ENCODE results near the gene NSD1. TPM values are rescaled to one million over a fixed set of nuclear protein-coding genes. Genes with fewer than 3 reads are reported as not detected.

Gene NSD1
- polyA plus RNA-seq, 1 donor from 2014 or later: 12.8 TPM

DNA sequence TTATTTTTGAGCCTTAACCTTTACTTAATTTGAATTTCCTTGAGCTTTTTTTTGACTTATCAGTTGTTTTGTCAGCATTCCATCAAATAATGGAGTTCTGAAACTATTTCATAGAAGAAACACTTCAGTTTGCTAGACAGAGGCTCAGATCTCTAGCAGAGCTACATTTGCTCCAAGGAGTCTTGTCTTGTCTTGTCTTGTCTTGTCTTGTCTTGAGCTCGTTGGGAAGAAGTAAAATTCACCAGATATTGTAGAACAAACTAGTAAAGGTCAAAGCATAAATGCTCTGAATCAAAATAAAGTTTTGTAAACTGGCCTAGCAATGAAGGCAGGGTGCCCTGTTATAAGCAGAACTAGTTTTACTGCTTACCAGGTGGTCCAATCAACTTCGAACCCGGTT lies 136.4 kb downstream of the NSD1 start:
- no peaks in the 10 kb centered on the region for H3F3A ChIP-seq (ENCODE audit: insufficient read depth, low read length, poor library complexity, severe bottlenecking)
- no peaks in the 10 kb centered on the region for H3K9me3 ChIP-seq (ENCODE audit: low read length)
- H3K27ac ChIP-seq (ENCODE audit: low read length): no peak overlapping the region
- no peaks in the 10 kb centered on the region for H3K27me3 ChIP-seq (ENCODE audit: insufficient read depth, low read depth, low read length)
- H3K9me2 ChIP-seq (ENCODE audit: insufficient read depth, low read length): no peaks in the 10 kb centered on the region
- no peaks in the 10 kb centered on the region for H3K36me3 ChIP-seq (ENCODE audit: insufficient read depth, low read length)
- no peaks in the 10 kb centered on the region for H3K79me2 ChIP-seq (replicated peaks; ENCODE audit: insufficient read depth, low read length)
- no peaks in the 10 kb centered on the region for H4K20me1 ChIP-seq (ENCODE audit: insufficient read depth)
- H2AFZ ChIP-seq (ENCODE audit: low read depth, low read length): no peak overlapping the region
- H3K9ac ChIP-seq (ENCODE audit: low read length): no peak overlapping the region
- TF ChIP-seq EP300 (conservative IDR thresholded peaks at IDR 0.05; ENCODE audit: poor library complexity, severe bottlenecking): no peak
- no peak for TF ChIP-seq TAF1 (IDR thresholded peaks at IDR 0.05; ENCODE audit: low read depth)
- no peak for TF ChIP-seq RAD21 (conservative IDR thresholded peaks at IDR 0.05)
- no peak for TF ChIP-seq POLR2AphosphoS5 (IDR thresholded peaks at IDR 0.05)
- no peak for TF ChIP-seq SMC3 (conservative IDR thresholded peaks at IDR 0.05; ENCODE audit: poor library complexity)
- TF ChIP-seq EZH2 (IDR thresholded peaks at IDR 0.05; ENCODE audit: borderline replicate concordance, insufficient read depth, low read length, poor library complexity, severe bottlenecking): no peak
- TF ChIP-seq, protein P1, sequence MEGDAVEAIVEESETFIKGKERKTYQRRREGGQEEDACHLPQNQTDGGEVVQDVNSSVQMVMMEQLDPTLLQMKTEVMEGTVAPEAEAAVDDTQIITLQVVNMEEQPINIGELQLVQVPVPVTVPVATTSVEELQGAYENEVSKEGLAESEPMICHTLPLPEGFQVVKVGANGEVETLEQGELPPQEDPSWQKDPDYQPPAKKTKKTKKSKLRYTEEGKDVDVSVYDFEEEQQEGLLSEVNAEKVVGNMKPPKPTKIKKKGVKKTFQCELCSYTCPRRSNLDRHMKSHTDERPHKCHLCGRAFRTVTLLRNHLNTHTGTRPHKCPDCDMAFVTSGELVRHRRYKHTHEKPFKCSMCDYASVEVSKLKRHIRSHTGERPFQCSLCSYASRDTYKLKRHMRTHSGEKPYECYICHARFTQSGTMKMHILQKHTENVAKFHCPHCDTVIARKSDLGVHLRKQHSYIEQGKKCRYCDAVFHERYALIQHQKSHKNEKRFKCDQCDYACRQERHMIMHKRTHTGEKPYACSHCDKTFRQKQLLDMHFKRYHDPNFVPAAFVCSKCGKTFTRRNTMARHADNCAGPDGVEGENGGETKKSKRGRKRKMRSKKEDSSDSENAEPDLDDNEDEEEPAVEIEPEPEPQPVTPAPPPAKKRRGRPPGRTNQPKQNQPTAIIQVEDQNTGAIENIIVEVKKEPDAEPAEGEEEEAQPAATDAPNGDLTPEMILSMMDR (IDR thresholded peaks at IDR 0.05; ENCODE audit: poor library complexity, severe bottlenecking): no peak
- TF ChIP-seq, protein P2, sequence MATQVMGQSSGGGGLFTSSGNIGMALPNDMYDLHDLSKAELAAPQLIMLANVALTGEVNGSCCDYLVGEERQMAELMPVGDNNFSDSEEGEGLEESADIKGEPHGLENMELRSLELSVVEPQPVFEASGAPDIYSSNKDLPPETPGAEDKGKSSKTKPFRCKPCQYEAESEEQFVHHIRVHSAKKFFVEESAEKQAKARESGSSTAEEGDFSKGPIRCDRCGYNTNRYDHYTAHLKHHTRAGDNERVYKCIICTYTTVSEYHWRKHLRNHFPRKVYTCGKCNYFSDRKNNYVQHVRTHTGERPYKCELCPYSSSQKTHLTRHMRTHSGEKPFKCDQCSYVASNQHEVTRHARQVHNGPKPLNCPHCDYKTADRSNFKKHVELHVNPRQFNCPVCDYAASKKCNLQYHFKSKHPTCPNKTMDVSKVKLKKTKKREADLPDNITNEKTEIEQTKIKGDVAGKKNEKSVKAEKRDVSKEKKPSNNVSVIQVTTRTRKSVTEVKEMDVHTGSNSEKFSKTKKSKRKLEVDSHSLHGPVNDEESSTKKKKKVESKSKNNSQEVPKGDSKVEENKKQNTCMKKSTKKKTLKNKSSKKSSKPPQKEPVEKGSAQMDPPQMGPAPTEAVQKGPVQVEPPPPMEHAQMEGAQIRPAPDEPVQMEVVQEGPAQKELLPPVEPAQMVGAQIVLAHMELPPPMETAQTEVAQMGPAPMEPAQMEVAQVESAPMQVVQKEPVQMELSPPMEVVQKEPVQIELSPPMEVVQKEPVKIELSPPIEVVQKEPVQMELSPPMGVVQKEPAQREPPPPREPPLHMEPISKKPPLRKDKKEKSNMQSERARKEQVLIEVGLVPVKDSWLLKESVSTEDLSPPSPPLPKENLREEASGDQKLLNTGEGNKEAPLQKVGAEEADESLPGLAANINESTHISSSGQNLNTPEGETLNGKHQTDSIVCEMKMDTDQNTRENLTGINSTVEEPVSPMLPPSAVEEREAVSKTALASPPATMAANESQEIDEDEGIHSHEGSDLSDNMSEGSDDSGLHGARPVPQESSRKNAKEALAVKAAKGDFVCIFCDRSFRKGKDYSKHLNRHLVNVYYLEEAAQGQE (IDR thresholded peaks at IDR 0.05; ENCODE audit: borderline replicate concordance): no peak
- no peak for TF ChIP-seq MXI1 (conservative IDR thresholded peaks at IDR 0.05; ENCODE audit: poor library complexity, severe bottlenecking)
- H3K4me2 ChIP-seq (ENCODE audit: low read length): no peak overlapping the region
- H3K4me3 ChIP-seq (ENCODE audit: low read length): no peak overlapping the region

DNA sequence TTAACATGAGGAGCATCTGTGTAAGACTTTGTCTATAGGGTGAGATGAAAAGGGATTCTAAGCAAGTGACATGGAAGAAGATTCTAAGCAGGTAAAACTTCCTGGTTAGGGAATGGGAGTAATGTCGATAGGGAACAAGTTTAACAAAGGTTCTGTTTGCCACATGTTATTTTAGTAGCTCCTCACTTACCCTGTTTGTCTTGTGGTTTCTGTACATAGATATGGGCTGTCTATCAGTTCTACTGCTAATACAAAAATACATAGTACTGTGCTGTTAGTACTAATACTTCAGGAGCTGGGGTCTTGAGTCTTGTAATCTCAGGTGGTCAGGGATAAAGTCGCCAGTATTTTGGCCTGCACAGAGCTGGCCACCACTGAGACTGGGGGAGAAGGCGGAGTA lies 137.1 kb downstream of the NSD1 start:
- Histone ChIP-seq H3K36me3 (ENCODE audit: insufficient read depth, low read length) (no peaks in the 10 kb centered on the region), H3K4me3 (ENCODE audit: low read length) (no peak overlapping the region)

More for the DNA sequence above, 137.1 kb downstream of the NSD1 start:
- no peak for TF ChIP-seq EP300 (conservative IDR thresholded peaks at IDR 0.05; ENCODE audit: poor library complexity, severe bottlenecking)
- no peak for TF ChIP-seq RAD21 (conservative IDR thresholded peaks at IDR 0.05)
- no peak for TF ChIP-seq MXI1 (conservative IDR thresholded peaks at IDR 0.05; ENCODE audit: poor library complexity, severe bottlenecking)
- no peaks in the 10 kb centered on the region for H3K9me2 ChIP-seq (ENCODE audit: insufficient read depth, low read length)
- H3K4me2 ChIP-seq (ENCODE audit: low read length): no peak overlapping the region
- no peaks in the 10 kb centered on the region for H3F3A ChIP-seq (ENCODE audit: insufficient read depth, low read length, poor library complexity, severe bottlenecking)
- no peak overlapping the region for H3K9ac ChIP-seq (ENCODE audit: low read length)
- no peak overlapping the region for H2AFZ ChIP-seq (ENCODE audit: low read depth, low read length)
- H3K9me3 ChIP-seq (ENCODE audit: low read length): no peaks in the 10 kb centered on the region
- H3K27ac ChIP-seq (ENCODE audit: low read length): no peak overlapping the region
- no peaks in the 10 kb centered on the region for H3K79me2 ChIP-seq (replicated peaks; ENCODE audit: insufficient read depth, low read length)
- H3K27me3 ChIP-seq (ENCODE audit: insufficient read depth, low read depth, low read length): no peaks in the 10 kb centered on the region
- H4K20me1 ChIP-seq (ENCODE audit: insufficient read depth): no peaks in the 10 kb centered on the region

Data from neural cell (in vitro differentiated cells).